Body of pancreas (tissue), 4 donors: ENCODE measurements around the gene CHFR. TPM values are rescaled to one million over a fixed set of nuclear protein-coding genes. Genes with fewer than 3 reads are reported as not detected.
"Not testable (repeated sequence)": the region's sequence is repeated elsewhere in the genome, so short reads cannot be mapped to it uniquely, and the experiment has no call there.

Source experiments
- ATAC-seq: fragments of 150-250 bp; one replicate; pipeline ENCODE4 v1.9.1; 2016
- DNase-seq, 4 donors: peaks; one replicate each; pipeline ENCODE4 v3.0.0-alpha.2; 2019
- H3K27ac ChIP-seq, 4 donors: fragments of 200-600 bp; sonication (generic); 1 replicate in 3 of 4; 2 replicates in 1 of 4; pipeline versions ENCODE4 v1.5.1 to v1.6.1; 2016 to 2019; ENCODE audit warnings: mild to moderate bottlenecking in 1 of 4, mixed read lengths in 1 of 4, moderate library complexity in 1 of 4
- H3K27me3 ChIP-seq, 2 donors: fragments of 200-600 bp; sonication (generic); one replicate each; pipeline ENCODE4 v1.6.0; 2016; ENCODE audit warnings: mild to moderate bottlenecking in 1 of 2
- H3K36me3 ChIP-seq, 2 donors: fragments of 200-600 bp; sonication (generic); replicated peaks in 1 of 2; 2 replicates each; pipeline ENCODE4 v1.5.1; 2016; ENCODE audit warnings: low read depth in 2 of 2; ENCODE audit not compliant: insufficient read depth in 1 of 2
- H3K4me1 ChIP-seq: fragments of 200-600 bp; sonication (generic); one replicate; pipeline ENCODE4 v1.6.0; 2016
- H3K4me3 ChIP-seq, 2 donors: fragments of 200-600 bp; sonication (generic); 1 replicate in 1 of 2; 2 replicates in 1 of 2; pipeline ENCODE4 v1.5.1; 2016 to 2019
- H3K9me3 ChIP-seq, 3 donors: fragments of 200-600 bp; sonication (generic); 1 replicate in 2 of 3; 2 replicates in 1 of 3; pipeline ENCODE4 v1.5.1; 2016
- CTCF ChIP-seq, 7 experiments: fragments of 450-650 bp in 4 of 7; fragments of 200-600 bp in 3 of 7; sonication (generic) in 3 of 7; IDR thresholded peaks; one replicate each; pipeline ENCODE4 v1.5.1; 2016 to 2019; ENCODE audit warnings: antibody characterized with exemption in 7 of 7
- POLR2A ChIP-seq, 3 donors: fragments of 450-650 bp; IDR thresholded peaks; one replicate each; pipeline ENCODE4 v1.6.1; 2016; ENCODE audit warnings: antibody characterized with exemption in 3 of 3, mild to moderate bottlenecking in 2 of 3
- WGBS, 2 donors: methylation state at CpG; one replicate each; pipeline ENCODE4 v1.1.5; 2017; 5-methylcytosine and 5-hydroxymethylcytosine counted together
- intact Hi-C: fragments of 100-400 bp; cut with DNase I; formaldehyde crosslinking; loops from one replicate; pipeline ENCODE4 v1.15.1; 2023
- total RNA-seq, 2 donors: library from RNA; depleted of rRNA; stranded (reverse); fragments of >200 nt; gene quantifications; one replicate each; pipeline ENCODE4 v1.1.0, GENCODE V29; 2016

CHFR gene
- 10 to 100 TPM; 31.4 to 45.2 TPM for total RNA-seq

GRCh38 chr12:132887513-132888351, at the start of gene CHFR:
CHFR (minus strand) TSS chr12:132887605; CDS start chr12:132887328, 277 bp downstream.
- intact Hi-C loops: no loop called here
- peak within 1 kb of the TSS; percentile 86 to 96 (median 94) for H3K27ac ChIP-seq

GRCh38 chr12:132936921-132937320, 49.5 kb upstream of the CHFR start:
- H3K9me3 ChIP-seq: peaks cover 0 to 46% (median 0%) of the 10 kb centered on the region in 3 donors
- H3K36me3 ChIP-seq, intact Hi-C loops, ATAC-seq, H3K4me1 ChIP-seq, H3K27ac ChIP-seq, H3K27me3 ChIP-seq, DNase-seq, H3K4me3 ChIP-seq: not testable (repeated sequence)
- WGBS, 2 donors: 91 to 98% methylated on average over 8 of the region's 8 CpGs

More at GRCh38 chr12:132887513-132888351, at the start of gene CHFR:
- peaks cover 8% of the 10 kb centered on the region for H3K4me1 ChIP-seq
- peak; percentile 99 for ATAC-seq
- 1 to 3% methylated on average over 26 to 78 of the region's 84 CpGs for WGBS, 2 donors
- no peaks in the 10 kb centered on the region for H3K36me3 ChIP-seq
- no peaks in the 10 kb centered on the region for H3K27me3 ChIP-seq
- TF ChIP-seq POLR2A (IDR thresholded peaks at IDR 0.05) (peak; percentile 58 to 91 (median 79)), CTCF (IDR thresholded peaks at IDR 0.05) (no peak)
- no peaks in the 10 kb centered on the region for H3K9me3 ChIP-seq
- DNase-seq: peak; percentile 95 to 98 (median 97)
- peak within 1 kb of the TSS; percentile 88 to 99 for H3K4me3 ChIP-seq

- ATAC-seq (no peak), DNase-seq (no peak)
- intact Hi-C loops: no loop called here
- no peak for TF ChIP-seq CTCF (IDR thresholded peaks at IDR 0.05)
- Histone ChIP-seq H3K27ac (no peak overlapping the region), H3K36me3 (peaks cover 0 to 4% of the 10 kb centered on the region in 2 donors), H3K4me3 (no peak overlapping the region), H3K9me3 (peaks cover 0 to 46% (median 0%) of the 10 kb centered on the region in 3 donors), H3K4me1 (no peaks in the 10 kb centered on the region), H3K27me3 (no peaks in the 10 kb centered on the region)
- WGBS, 2 donors: 90 to 95% methylated on average over 2 of the region's 2 CpGs
These were observed 48.8 kb upstream of the CHFR start for GRCh38 chr12:132936163-132936562.

- TF ChIP-seq POLR2A (IDR thresholded peaks at IDR 0.05): no peak
- no peak for TF ChIP-seq CTCF (IDR thresholded peaks at IDR 0.05)
- Histone ChIP-seq H3K27ac (no peak overlapping the region), H3K36me3 (peaks cover 2 to 18% of the 10 kb centered on the region in 2 donors), H3K4me3 (no peak overlapping the region), H3K27me3 (no peaks in the 10 kb centered on the region), H3K4me1 (no peaks in the 10 kb centered on the region), H3K9me3 (peaks cover 0 to 81% (median 25%) of the 10 kb centered on the region in 3 donors)
- DNase-seq (no peak), ATAC-seq (no peak)
- 97 to 99% methylated on average over 6 of the region's 6 CpGs for WGBS, 2 donors
- intact Hi-C loops: no loop called here
These were observed 39.0 kb upstream of the CHFR start for GRCh38 chr12:132926415-132926833.

GRCh38 chr12:132925597-132926414, 38.4 kb upstream of the CHFR start:
- peaks cover 0 to 81% (median 27%) of the 10 kb centered on the region in 3 donors for H3K9me3 ChIP-seq
- ATAC-seq (no peak), DNase-seq (no peak)
- TF ChIP-seq CTCF (IDR thresholded peaks at IDR 0.05): no peak
- TF ChIP-seq POLR2A (IDR thresholded peaks at IDR 0.05): no peak
- no peak overlapping the region for H3K27ac ChIP-seq
- WGBS, 2 donors: 96% methylated on average over 8 of the region's 8 CpGs
- H3K4me3 ChIP-seq: no peak overlapping the region
- H3K4me1 ChIP-seq: no peaks in the 10 kb centered on the region
- H3K27me3 ChIP-seq: no peaks in the 10 kb centered on the region
- peaks cover 2 to 18% of the 10 kb centered on the region in 2 donors for H3K36me3 ChIP-seq
- intact Hi-C loops: no loop called here
